Islet of Langerhans (tissue), 1 donor: Measurements from ENCODE around the gene TPRG1.

Experiments
- FAIRE-seq: peaks from one replicate; lab custom pipeline; 2011; peaks lifted over from hg19 to GRCh38; lab: Jason Lieb, UNC

The TPRG1 gene

GRCh38 chr3:189355481-189356201 lies 183.9 kb downstream of the TPRG1 start:
- FAIRE-seq = no peak

DNA sequence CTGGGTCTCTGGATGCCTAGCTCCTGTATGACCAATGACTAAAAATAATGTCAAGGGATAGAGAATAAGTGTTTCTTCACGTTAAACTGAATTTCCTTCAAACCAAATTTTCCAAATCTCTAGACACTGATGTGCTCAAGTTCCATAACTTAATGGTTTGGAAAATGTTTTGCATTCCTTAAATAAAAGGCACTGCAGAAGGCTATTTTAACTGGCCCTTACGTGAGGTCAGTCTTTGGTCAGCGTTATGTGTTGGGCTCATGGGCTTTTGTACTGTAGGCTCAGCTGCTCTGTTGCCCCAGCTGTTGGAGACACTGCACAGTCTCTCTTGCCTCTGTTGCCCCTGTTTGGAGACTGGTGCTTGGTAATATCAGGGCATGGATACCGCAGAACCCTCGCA lies 188.5 kb downstream of the TPRG1 start:
- FAIRE-seq = no peak

DNA sequence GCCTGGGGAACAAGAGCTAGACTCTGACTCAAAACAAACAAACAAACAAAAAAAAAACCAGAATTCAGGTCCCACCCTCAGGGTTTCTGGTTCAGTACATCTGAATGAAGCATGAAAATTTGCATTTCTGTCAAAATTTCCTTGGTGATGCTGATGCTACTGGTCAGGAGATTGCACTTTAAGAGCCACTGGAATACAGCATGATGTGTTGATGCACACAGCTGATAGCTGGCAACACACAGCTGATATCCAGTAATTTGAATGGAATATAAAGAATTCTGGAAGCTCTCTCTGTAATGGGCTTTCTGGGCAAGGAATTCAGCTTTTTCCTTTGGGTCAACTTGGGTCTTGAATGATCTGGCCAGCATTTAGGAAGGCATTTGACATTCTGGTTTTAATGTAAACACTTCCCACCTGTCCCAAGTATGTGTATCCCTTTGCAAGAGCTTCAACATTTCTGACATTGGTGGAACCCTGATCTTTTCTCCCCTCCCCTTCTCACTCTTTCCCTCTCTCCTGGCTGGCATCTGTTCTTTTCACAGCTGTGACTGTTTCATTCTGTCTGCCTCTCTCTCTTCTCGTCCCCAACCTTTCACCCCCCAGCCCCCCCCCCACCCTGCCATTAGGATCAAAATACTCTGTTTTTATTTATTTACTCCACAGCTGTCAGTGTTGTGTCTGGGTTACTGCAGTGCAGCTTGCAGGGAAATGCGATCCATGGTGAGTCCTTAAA lies 189.5 kb downstream of the TPRG1 start:
- no peak for FAIRE-seq

GRCh38 chr3:189363590-189364255 lies 192.0 kb downstream of the TPRG1 start:
- FAIRE-seq = no peak

- FAIRE-seq = no peak
Measured at GRCh38 chr3:189365609-189366564, 194.1 kb downstream of the TPRG1 start.

- no peak for FAIRE-seq
Measured at GRCh38 chr3:189368384-189368783, 196.6 kb downstream of the TPRG1 start.

- FAIRE-seq = no peak
Measured at GRCh38 chr3:189369636-189370035, 197.9 kb downstream of the TPRG1 start.

- no peak for FAIRE-seq
Measured at GRCh38 chr3:189372243-189372642, 200.5 kb downstream of the TPRG1 start.
